ENCODE results near the gene GMDS. TPM values are rescaled to one million over a fixed set of nuclear protein-coding genes. Genes with fewer than 3 reads are reported as not detected.

The GMDS gene
- total RNA-seq, 1 donor from 2014 or later, result 27.0 TPM

- no peak for TF ChIP-seq CTCF (IDR thresholded peaks at IDR 0.05; ENCODE audit: insufficient read depth, low read length, poor library complexity, severe bottlenecking)
- DNase-seq (ENCODE audit: low read depth), result no peak
- Histone ChIP-seq H3K27me3 (ENCODE audit: control insufficient read depth, insufficient read depth, low read length) (no peaks in the 10 kb centered on the region), H3K4me3 (ENCODE audit: low read depth, low read length) (no peak overlapping the region), H3K36me3 (ENCODE audit: control insufficient read depth, insufficient read depth, low read length) (no peaks in the 10 kb centered on the region)
Observed at GRCh38 chr6:2081155-2082138, 164.0 kb downstream of the GMDS start.

- no peak for TF ChIP-seq CTCF (IDR thresholded peaks at IDR 0.05; ENCODE audit: insufficient read depth, low read length, poor library complexity, severe bottlenecking)
- no peak for DNase-seq (ENCODE audit: low read depth)
- Histone ChIP-seq H3K4me3 (ENCODE audit: low read depth, low read length) (no peak overlapping the region), H3K27me3 (ENCODE audit: control insufficient read depth, insufficient read depth, low read length) (no peaks in the 10 kb centered on the region), H3K36me3 (ENCODE audit: control insufficient read depth, insufficient read depth, low read length) (no peaks in the 10 kb centered on the region)
Observed at GRCh38 chr6:2078888-2079287, 166.5 kb downstream of the GMDS start.

GRCh38 chr6:2077826-2078225 is 167.6 kb downstream of the GMDS start:
- no peak for TF ChIP-seq CTCF (IDR thresholded peaks at IDR 0.05; ENCODE audit: insufficient read depth, low read length, poor library complexity, severe bottlenecking)
- H3K4me3 ChIP-seq (ENCODE audit: low read depth, low read length), result no peak overlapping the region

GRCh38 chr6:2073476-2073875 is 171.9 kb downstream of the GMDS start:
- no peak overlapping the region for H3K4me3 ChIP-seq (ENCODE audit: low read depth, low read length)
- TF ChIP-seq CTCF (IDR thresholded peaks at IDR 0.05; ENCODE audit: insufficient read depth, low read length, poor library complexity, severe bottlenecking), result no peak
- DNase-seq (ENCODE audit: low read depth), result no peak

More at GRCh38 chr6:2077826-2078225, 167.6 kb downstream of the GMDS start:
- Histone ChIP-seq H3K27me3 (ENCODE audit: control insufficient read depth, insufficient read depth, low read length) (no peaks in the 10 kb centered on the region), H3K36me3 (ENCODE audit: control insufficient read depth, insufficient read depth, low read length) (no peaks in the 10 kb centered on the region)
- DNase-seq (ENCODE audit: low read depth), result no peak

GRCh38 chr6:2072453-2072852 is 173.0 kb downstream of the GMDS start:
- DNase-seq (ENCODE audit: low read depth), result no peak
- no peaks in the 10 kb centered on the region for H3K27me3 ChIP-seq (ENCODE audit: control insufficient read depth, insufficient read depth, low read length)
- TF ChIP-seq CTCF (IDR thresholded peaks at IDR 0.05; ENCODE audit: insufficient read depth, low read length, poor library complexity, severe bottlenecking), result no peak
- no peak overlapping the region for H3K4me3 ChIP-seq (ENCODE audit: low read depth, low read length)
- H3K36me3 ChIP-seq (ENCODE audit: control insufficient read depth, insufficient read depth, low read length), result no peaks in the 10 kb centered on the region

More at GRCh38 chr6:2073476-2073875, 171.9 kb downstream of the GMDS start:
- Histone ChIP-seq H3K27me3 (ENCODE audit: control insufficient read depth, insufficient read depth, low read length) (no peaks in the 10 kb centered on the region), H3K36me3 (ENCODE audit: control insufficient read depth, insufficient read depth, low read length) (no peaks in the 10 kb centered on the region)

All from kidney epithelial cell (primary cell).